AG04449 (cell line): Measurements from ENCODE around the gene KCNB1.

Experiments used
- CTCF ChIA-PET: fragments of 350-600 bp; formaldehyde crosslinking; extraction: SDS; loops from one replicate; lab custom pipeline; 2021; ENCODE audit warnings: antibody characterized with exemption; lab: Yijun Ruan, JAX
- POLR2A ChIA-PET: fragments of 400-600, 350-600 bp; formaldehyde crosslinking; extraction: SDS; loops from one replicate; lab custom pipeline; 2020; ENCODE audit warnings: antibody characterized with exemption, inconsistent platforms; lab: Yijun Ruan, JAX
- DNase-seq: peaks from one replicate; pipeline ENCODE4 v3.0.0-alpha.2; 2010; ENCODE audit warnings: low read depth, low spot score
- H3K4me3 ChIP-seq: 2 replicates; pipeline ENCODE4 v1.5.1; 2011; ENCODE audit warnings: low read depth, mild to moderate bottlenecking, control low read depth, low read length
- CTCF ChIP-seq: IDR thresholded peaks from one replicate; pipeline ENCODE4 v1.5.1; 2011; ENCODE audit warnings: mild to moderate bottlenecking, moderate library complexity, low read length, control low read depth, inconsistent platforms; ENCODE audit not compliant: insufficient read depth; ENCODE audit errors: missing control alignments

KCNB1 gene

GRCh38 chr20:49482621-49483017, at the start of gene KCNB1:
Gene KCNB1, minus strand, starts transcription at chr20:49482668. Its CDS starts 188 bp downstream, at chr20:49482480.
- DNase-seq = no peak
- H3K4me3 ChIP-seq = no peak within 1 kb of the TSS
- ChIA-PET POLR2A (no interaction called here), CTCF (interaction anchor here (3.0 to 6.0 kb wide), 3 partner anchors 22 to 149 kb away, joined by 30 to 241 read pairs (median 132); no protein-coding TSS in a partner anchor)
- TF ChIP-seq CTCF = no peak

- ChIA-PET POLR2A (interaction anchor here (0.6 kb wide), 1 partner anchor 217 kb away, joined by 5 read pairs; no protein-coding TSS in a partner anchor), CTCF (interaction anchor here (1.2 kb wide), 1 partner anchor 186 kb away, joined by 3 read pairs; no protein-coding TSS in a partner anchor)
Measured at GRCh38 chr20:49529470-49529869, 47.0 kb upstream of the KCNB1 start.

GRCh38 chr20:49526568-49526967, 44.1 kb upstream of the KCNB1 start:
- TF ChIP-seq CTCF = no peak
- ChIA-PET POLR2A (no interaction called here), CTCF (interaction anchor here (0.9 to 2.3 kb wide), 4 partner anchors 8 to 191 kb away, joined by 3 to 11 read pairs (median 8); no protein-coding TSS in a partner anchor)
- DNase-seq = no peak
- H3K4me3 ChIP-seq = no peak overlapping the region

More at GRCh38 chr20:49529470-49529869, 47.0 kb upstream of the KCNB1 start:
- no peak overlapping the region for H3K4me3 ChIP-seq
- no peak for TF ChIP-seq CTCF
- no peak for DNase-seq

GRCh38 chr20:49526056-49526455, 43.6 kb upstream of the KCNB1 start:
- POLR2A ChIA-PET = no interaction called here
- DNase-seq = no peak
- no peak overlapping the region for H3K4me3 ChIP-seq
- CTCF ChIA-PET = interaction anchor here (0.9 to 2.3 kb wide), 9 partner anchors 8 to 191 kb away, joined by 3 to 11 read pairs (median 4); no protein-coding TSS in a partner anchor
- no peak for TF ChIP-seq CTCF

GRCh38 chr20:49523767-49524360, 41.4 kb upstream of the KCNB1 start:
- no peak for DNase-seq
- CTCF ChIA-PET = interaction anchor here (0.7 to 0.8 kb wide), 2 partner anchors 8 to 16 kb away, joined by 3 read pairs; no protein-coding TSS in a partner anchor
- POLR2A ChIA-PET = no interaction called here
- TF ChIP-seq CTCF = no peak
- no peak overlapping the region for H3K4me3 ChIP-seq

- POLR2A ChIA-PET = no interaction called here
- DNase-seq = no peak
- CTCF ChIA-PET = interaction anchor here (0.7 to 2.6 kb wide), 5 partner anchors 10 to 187 kb away, joined by 3 to 8 read pairs (median 3); no protein-coding TSS in a partner anchor
- TF ChIP-seq CTCF = no peak
- H3K4me3 ChIP-seq = no peak overlapping the region
Measured at GRCh38 chr20:49521356-49521755, 38.9 kb upstream of the KCNB1 start.
